ENCODE results near the gene MAP3K7CL. TPM values are rescaled to one million over a fixed set of nuclear protein-coding genes. Genes with fewer than 3 reads are reported as not detected.
"Not testable (repeated sequence)": the region's sequence is repeated elsewhere in the genome, so short reads cannot be mapped to it uniquely, and the experiment has no call there.

Gene MAP3K7CL
- total RNA-seq, 1 donor from 2014 or later, result 85.8 TPM

DNA sequence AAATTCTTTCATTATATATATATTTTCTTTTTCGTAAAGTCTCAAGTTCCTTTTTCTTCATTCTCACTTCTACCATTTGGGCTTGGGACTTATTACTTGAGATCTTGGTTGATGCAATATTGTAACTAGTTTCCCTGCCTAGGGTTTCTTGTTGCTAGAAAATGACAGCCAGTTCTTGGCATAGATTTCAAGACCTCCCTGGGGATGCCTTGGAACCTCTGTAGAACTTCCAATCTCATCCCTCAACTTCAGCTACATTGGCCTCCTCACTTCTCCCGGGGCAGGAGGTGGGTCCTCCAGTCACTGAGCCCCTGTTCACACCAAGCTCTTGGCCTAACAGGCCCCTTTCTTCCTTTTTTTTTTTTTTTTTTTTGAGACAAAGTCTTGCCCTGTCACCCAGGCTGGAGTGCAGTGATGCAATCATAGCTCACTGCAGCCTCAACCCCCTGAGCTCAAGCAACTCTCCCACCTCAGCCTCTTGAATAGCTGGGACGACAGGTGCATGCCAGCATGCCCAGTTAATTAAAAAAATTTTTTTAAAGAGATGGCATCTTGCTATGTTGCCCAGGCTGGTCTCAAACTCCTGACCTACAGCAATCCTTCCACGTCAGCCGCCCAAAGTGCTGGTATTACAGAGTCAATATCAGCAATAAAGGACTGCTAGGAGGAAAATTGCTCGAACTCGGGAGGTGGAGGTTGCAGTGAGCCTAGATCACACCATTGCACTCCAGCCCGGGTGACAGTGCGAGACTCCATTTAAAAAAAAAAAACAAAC is 33.1 kb downstream of the MAP3K7CL start:
- intact Hi-C loops (cut with DNase I), result loop anchor here (2.0 to 5.0 kb wide), 3 partner anchors 76 to 209 kb away; partner anchors contain the start of gene BACH1
- no peak for DNase-seq (ENCODE audit: low spot score)

DNA sequence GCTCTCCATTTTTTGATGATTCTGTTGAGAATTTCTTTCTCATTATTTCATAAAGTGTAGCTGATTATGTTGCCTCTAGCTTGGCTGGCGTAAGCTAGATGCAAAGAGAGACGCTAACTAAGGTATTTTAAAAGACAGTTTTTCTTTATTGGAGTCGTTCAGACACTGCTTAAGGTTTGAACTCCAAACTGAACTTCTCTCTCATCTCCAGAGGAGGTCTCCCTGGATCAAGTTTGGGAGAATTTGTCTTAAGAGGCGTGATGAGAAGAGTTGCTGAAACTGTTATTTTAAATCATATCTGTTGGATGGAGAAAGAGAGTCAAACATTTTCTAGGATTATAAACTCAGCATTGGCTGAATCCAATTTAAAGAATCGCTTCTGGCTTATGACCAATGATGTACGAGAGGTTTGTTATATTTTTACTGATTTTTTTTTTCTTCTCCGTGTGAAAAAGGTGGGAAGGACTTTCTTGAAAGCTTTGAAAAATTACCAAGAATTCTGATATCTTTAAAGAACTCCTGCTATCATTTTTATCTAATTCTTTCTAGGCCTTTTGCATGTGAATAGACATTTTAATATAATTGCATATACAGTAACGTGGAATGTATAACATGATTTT is 34.0 kb downstream of the MAP3K7CL start:
- intact Hi-C loops (cut with DNase I), result loop anchor here (2.0 to 5.0 kb wide), 3 partner anchors 77 to 208 kb away; partner anchors contain the start of gene BACH1
- no peak for DNase-seq (ENCODE audit: low spot score)

DNA sequence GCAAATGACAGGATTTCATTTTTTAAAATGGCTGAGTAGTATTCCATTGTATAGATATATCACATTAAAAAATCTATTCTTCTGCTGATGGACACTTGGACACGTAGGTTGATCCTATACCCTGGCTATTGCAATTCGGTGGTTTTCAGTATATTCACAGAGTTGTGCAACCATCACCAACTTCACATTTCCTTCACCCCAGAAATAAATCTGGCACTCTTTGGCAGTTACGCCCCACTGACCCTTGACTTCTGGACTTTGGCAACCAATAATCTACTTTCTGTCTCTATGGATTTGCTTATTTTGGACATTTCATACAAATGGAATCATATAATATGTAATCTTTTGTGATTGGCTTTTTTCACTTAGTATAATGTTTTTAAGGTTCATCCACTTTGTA is 35.9 kb downstream of the MAP3K7CL start:
- intact Hi-C loops (cut with DNase I), result loop anchor here (5.0 kb wide), 1 partner anchor 181 kb away; no protein-coding TSS in a partner anchor
- DNase-seq (ENCODE audit: low spot score), result no peak

DNA sequence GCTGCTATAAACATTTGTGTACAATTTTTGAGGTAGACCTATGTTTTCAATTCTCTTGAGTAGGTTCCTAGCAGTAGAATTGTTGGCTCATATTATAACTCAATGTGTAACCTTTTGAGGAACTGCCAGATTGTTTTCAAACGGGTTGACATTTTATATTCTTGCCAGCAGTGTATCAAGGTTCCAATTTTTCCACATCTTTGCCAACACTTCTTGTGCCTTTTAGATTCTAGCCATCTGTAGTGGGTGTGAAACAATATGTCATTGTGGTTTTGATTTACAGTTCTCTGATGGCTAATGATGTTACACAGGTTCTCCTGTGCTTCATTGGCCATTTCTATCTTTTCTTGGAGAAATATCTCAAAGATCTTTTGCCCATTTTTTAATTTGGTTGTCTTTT is 36.4 kb downstream of the MAP3K7CL start:
- DNase-seq (ENCODE audit: low spot score), result no peak

DNA sequence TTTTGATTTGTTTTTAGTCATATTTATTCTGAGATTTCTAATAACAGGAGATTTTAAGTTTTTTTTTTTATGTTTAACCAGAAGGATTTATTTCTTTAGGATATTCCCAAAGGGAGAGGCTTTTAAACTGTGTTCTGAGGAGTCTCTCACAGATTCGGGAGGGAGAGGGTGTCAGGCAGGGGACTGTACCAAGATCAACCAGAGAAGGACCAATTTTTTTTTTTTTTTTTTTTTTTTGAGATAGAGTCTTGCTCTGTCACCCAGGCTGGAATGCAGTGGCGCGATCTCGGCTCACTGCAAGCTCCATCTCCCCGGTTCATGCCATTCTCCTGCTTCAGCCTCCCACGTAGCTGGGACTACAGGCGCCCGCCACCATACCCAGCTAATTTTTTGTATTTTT is 37.0 kb downstream of the MAP3K7CL start:
- not testable (repeated sequence) for DNase-seq (ENCODE audit: low spot score)
- intact Hi-C loops (cut with DNase I), result loop anchor here (5.0 kb wide), 1 partner anchor 180 kb away; no protein-coding TSS in a partner anchor

More for the DNA sequence above, 36.4 kb downstream of the MAP3K7CL start:
- intact Hi-C loops (cut with DNase I), result loop anchor here (5.0 kb wide), 1 partner anchor 180 kb away; no protein-coding TSS in a partner anchor

DNA sequence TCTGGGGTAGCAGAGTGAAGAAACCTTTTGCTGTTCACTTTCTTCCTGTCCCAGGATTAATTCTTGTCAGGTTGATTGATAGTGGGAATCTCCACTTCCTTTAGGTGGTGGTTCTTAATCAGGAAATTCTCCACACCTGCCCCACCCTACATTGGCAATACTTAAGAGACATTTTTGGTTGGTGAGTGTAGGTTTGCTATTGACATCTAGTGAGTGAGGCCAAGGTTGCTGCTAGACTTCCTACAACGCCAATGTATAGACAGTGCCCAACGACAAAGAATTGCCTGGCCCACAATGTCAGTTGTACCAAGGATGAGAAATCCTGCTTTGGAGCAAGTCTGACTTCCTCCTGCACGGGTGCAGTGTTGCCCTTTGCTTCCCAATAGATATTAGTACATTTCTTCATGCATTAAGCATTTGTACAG is 38.5 kb downstream of the MAP3K7CL start:
- intact Hi-C loops (cut with DNase I), result loop anchor here (5.0 kb wide), 1 partner anchor 178 kb away; no protein-coding TSS in a partner anchor
- no peak for DNase-seq (ENCODE audit: low spot score)

GRCh38 chr21:29170944-29171343 is 40.5 kb downstream of the MAP3K7CL start:
- DNase-seq (ENCODE audit: low spot score), result no peak
- intact Hi-C loops (cut with DNase I), result no loop called here

GRCh38 chr21:29172282-29172681 is 41.8 kb downstream of the MAP3K7CL start:
- intact Hi-C loops (cut with DNase I), result no loop called here
- DNase-seq (ENCODE audit: low spot score), result no peak

DNA sequence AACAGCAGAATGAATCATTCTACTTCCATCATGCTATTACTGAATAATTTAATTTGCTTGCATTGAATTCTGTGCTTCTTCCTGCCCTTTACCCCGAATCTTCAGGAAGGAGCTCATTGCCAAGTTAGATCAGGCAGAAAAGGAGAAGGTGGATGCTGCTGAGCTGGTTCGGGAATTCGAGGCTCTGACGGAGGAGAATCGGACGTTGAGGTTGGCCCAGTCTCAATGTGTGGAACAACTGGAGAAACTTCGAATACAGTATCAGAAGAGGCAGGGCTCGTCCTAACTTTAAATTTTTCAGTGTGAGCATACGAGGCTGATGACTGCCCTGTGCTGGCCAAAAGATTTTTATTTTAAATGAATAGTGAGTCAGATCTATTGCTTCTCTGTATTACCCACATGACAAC is 44.2 kb downstream of the MAP3K7CL start:
- no peak for DNase-seq (ENCODE audit: low spot score)
- intact Hi-C loops (cut with DNase I), result no loop called here

- intact Hi-C loops (cut with DNase I), result no loop called here
- no peak for DNase-seq (ENCODE audit: low spot score)
Measured at GRCh38 chr21:29175408-29176134, 45.1 kb downstream of the MAP3K7CL start.

DNA sequence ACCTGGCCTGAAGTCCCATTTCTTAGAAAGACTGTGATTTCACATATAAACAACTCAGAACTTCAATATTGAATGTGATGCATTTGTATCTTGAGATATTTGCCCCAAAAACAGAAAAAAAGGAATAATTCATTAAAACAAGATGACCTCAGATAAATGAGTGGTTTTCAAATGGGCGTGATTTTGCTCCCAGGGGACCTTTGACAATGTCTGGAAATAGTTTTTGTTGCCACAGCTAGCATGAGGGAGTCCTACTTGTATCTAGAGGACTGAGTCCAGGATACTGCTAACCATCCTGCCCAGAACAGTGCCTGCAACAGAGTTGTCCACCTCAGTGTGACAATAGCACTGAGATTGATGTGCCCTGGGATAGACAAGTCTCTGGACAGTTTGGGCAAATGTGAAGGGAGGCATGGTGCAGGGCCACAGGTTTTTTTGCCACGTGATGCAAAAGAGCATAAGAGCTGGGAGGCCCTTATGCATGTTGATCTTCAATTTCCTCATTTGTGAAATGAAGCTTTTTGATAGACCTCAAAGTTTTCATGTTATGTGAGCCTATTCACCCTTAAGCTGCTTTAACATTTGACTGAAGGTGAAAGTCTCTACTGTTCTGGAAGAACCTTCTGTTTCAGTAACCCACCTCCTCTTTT is 46.2 kb downstream of the MAP3K7CL start:
- intact Hi-C loops (cut with DNase I), result no loop called here
- no peak for DNase-seq (ENCODE audit: low spot score)

DNA sequence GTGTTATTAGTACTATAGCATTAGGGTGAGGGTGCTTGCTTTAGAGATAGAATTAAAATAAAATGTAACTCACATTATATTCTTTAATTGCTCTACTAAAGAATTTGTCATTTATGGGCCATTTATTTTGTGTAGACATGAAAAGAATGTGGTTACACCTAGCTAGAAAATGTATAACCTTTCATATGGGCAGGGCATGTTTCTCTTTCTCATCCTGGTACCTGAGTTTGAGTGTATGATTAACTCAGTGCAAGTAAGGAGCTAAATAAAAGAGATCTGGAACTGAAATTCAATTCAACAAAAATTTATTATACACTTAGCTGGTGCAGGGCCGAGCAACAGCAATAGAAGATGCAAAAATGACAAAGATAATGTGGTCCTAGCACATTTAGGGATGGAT is 47.4 kb downstream of the MAP3K7CL start:
- intact Hi-C loops (cut with DNase I), result no loop called here
- no peak for DNase-seq (ENCODE audit: low spot score)

- intact Hi-C loops (cut with DNase I), result no loop called here
Measured at GRCh38 chr21:29178926-29179325, 48.5 kb downstream of the MAP3K7CL start.

GRCh38 chr21:29179503-29179902 is 49.1 kb downstream of the MAP3K7CL start:
- no peak for DNase-seq (ENCODE audit: low spot score)
- intact Hi-C loops (cut with DNase I), result no loop called here

More at GRCh38 chr21:29178926-29179325, 48.5 kb downstream of the MAP3K7CL start:
- DNase-seq (ENCODE audit: low spot score), result no peak

- no peak for DNase-seq (ENCODE audit: low spot score)
- intact Hi-C loops (cut with DNase I), result no loop called here
Measured at GRCh38 chr21:29181799-29182470, 51.5 kb downstream of the MAP3K7CL start.

- DNase-seq (ENCODE audit: low spot score), result no peak
- intact Hi-C loops (cut with DNase I), result no loop called here
Measured at GRCh38 chr21:29182691-29183092, 52.2 kb downstream of the MAP3K7CL start.

GRCh38 chr21:29184037-29184436 is 53.6 kb downstream of the MAP3K7CL start:
- DNase-seq (ENCODE audit: low spot score), result no peak
- intact Hi-C loops (cut with DNase I), result no loop called here

DNA sequence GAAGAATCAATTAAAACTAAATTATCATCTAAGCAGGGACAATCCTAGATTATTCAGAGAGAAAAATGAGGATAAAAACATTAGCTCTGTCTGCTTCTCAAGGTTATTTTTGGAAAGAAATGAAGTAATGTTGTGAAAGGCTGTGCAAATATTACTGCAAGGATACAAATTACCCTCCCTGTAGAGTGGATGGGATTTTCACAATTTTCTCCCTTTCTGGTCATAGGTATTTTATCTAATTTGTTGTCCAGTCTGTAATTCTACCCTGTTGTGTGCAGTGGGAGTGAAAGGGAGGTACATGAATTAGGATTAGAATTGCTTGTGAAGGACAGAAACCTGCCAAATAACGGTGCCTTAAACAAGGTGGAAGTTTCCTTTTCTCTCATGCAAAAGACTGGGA is 54.7 kb downstream of the MAP3K7CL start:
- intact Hi-C loops (cut with DNase I), result no loop called here
- no peak for DNase-seq (ENCODE audit: low spot score)

DNA sequence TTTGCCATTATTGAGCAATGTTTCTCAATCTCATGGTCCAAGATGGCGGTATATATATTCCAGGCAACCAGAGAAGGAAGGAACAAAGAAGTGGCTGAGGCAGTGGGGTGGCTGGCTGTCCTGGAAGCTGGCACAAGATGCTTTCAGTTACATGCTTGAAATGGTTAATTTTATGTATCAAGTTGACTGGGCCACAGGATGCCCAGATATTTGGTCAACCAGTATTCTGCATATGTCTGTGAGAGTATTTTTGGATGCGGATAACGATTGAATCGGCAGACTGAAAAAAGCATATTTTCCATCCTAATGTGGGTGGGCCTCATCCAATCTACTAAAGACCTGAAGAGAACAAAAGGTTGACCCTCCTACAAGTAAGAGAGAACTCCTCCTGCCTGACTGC is 55.2 kb downstream of the MAP3K7CL start:
- DNase-seq (ENCODE audit: low spot score), result no peak

More for the DNA sequence above, 55.2 kb downstream of the MAP3K7CL start:
- intact Hi-C loops (cut with DNase I), result no loop called here
